A549 (cell line): Measurements from ENCODE around the gene SLC6A20.

ENCODE experiments used
- ESRRA ChIP-seq: fragments of 150-350 bp; IDR thresholded peaks from 2 replicates; pipeline ENCODE4 v1.6.1; 2014; ENCODE audit warnings: mild to moderate bottlenecking, low read length, borderline replicate concordance
- KDM1A ChIP-seq: fragments of 200-600 bp; sonication (generic); IDR thresholded peaks from 2 replicates; pipeline ENCODE4 v1.6.1; 2016; ENCODE audit warnings: low read depth, mild to moderate bottlenecking
- POLR2A ChIP-seq: IDR thresholded peaks from 2 replicates; pipeline ENCODE4 v1.6.1; 2012; ENCODE audit warnings: mild to moderate bottlenecking, low read length
- RAD21 ChIP-seq, 2 experiments: fragments of >200 bp in 1 of 2; sonication (Bioruptor Twin) in 1 of 2; formaldehyde crosslinking in 1 of 2; IDR thresholded peaks in 1 of 2; conservative IDR thresholded peaks in 1 of 2; 2 replicates in 1 of 2; 3 replicates in 1 of 2; pipeline ENCODE4 v1.6.1; 2012 to 2018; ENCODE audit warnings: inconsistent platforms in 1 of 2
- ZNF302 ChIP-seq: fragments of 250-450 bp; sonication (Bioruptor Pico); IDR thresholded peaks from 2 replicates; pipeline ENCODE4 v1.9.0; 2021; ENCODE audit warnings: inconsistent platforms, mild to moderate bottlenecking, moderate library complexity
- TF ChIP-seq, protein P1 (sequence below): fragments of 200-600 bp; sonication (generic); IDR thresholded peaks from 2 replicates; pipeline ENCODE4 v1.6.1; 2016; ENCODE audit warnings: antibody characterized with exemption, mild to moderate bottlenecking, moderate library complexity
- TF ChIP-seq, protein P2 (sequence below): fragments of >200 bp; sonication (Bioruptor Twin); formaldehyde crosslinking; IDR thresholded peaks from 3 replicates; pipeline ENCODE4 v1.5.1; 2016
- TF ChIP-seq, protein P3 (sequence below): fragments of 450-650 bp; IDR thresholded peaks from 2 replicates; pipeline ENCODE4 v1.6.1; 2014; ENCODE audit warnings: antibody characterized with exemption
- TF ChIP-seq, protein P4 (sequence below): fragments of 150-350 bp; IDR thresholded peaks from 2 replicates; pipeline ENCODE4 v1.6.1; 2014; ENCODE audit warnings: low read depth, mild to moderate bottlenecking, low read length

DNA sequence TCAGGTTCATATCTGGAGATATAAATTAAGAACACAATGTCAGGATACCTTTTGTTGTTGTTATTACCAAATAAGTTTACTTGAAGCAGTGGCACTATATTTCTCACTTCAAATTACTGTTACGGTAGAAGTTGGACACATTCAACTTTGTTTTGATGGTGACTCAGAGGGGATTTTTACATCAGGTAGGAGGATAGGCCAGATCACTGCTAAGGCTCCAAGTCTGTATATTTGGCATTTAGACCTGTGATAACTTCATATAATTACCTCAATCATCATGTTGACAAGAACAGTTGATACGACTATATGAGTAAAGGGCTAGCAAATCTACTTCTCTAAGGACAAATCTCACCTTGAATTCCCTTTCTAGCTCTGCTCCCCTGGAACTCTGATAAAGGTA lies 30.0 kb upstream of the SLC6A20 start:
- TF ChIP-seq, protein P1, sequence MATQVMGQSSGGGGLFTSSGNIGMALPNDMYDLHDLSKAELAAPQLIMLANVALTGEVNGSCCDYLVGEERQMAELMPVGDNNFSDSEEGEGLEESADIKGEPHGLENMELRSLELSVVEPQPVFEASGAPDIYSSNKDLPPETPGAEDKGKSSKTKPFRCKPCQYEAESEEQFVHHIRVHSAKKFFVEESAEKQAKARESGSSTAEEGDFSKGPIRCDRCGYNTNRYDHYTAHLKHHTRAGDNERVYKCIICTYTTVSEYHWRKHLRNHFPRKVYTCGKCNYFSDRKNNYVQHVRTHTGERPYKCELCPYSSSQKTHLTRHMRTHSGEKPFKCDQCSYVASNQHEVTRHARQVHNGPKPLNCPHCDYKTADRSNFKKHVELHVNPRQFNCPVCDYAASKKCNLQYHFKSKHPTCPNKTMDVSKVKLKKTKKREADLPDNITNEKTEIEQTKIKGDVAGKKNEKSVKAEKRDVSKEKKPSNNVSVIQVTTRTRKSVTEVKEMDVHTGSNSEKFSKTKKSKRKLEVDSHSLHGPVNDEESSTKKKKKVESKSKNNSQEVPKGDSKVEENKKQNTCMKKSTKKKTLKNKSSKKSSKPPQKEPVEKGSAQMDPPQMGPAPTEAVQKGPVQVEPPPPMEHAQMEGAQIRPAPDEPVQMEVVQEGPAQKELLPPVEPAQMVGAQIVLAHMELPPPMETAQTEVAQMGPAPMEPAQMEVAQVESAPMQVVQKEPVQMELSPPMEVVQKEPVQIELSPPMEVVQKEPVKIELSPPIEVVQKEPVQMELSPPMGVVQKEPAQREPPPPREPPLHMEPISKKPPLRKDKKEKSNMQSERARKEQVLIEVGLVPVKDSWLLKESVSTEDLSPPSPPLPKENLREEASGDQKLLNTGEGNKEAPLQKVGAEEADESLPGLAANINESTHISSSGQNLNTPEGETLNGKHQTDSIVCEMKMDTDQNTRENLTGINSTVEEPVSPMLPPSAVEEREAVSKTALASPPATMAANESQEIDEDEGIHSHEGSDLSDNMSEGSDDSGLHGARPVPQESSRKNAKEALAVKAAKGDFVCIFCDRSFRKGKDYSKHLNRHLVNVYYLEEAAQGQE = no peak
- TF ChIP-seq, protein P2, sequence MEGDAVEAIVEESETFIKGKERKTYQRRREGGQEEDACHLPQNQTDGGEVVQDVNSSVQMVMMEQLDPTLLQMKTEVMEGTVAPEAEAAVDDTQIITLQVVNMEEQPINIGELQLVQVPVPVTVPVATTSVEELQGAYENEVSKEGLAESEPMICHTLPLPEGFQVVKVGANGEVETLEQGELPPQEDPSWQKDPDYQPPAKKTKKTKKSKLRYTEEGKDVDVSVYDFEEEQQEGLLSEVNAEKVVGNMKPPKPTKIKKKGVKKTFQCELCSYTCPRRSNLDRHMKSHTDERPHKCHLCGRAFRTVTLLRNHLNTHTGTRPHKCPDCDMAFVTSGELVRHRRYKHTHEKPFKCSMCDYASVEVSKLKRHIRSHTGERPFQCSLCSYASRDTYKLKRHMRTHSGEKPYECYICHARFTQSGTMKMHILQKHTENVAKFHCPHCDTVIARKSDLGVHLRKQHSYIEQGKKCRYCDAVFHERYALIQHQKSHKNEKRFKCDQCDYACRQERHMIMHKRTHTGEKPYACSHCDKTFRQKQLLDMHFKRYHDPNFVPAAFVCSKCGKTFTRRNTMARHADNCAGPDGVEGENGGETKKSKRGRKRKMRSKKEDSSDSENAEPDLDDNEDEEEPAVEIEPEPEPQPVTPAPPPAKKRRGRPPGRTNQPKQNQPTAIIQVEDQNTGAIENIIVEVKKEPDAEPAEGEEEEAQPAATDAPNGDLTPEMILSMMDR = no peak
- TF ChIP-seq KDM1A (no peak), ESRRA (no peak), POLR2A (no peak), ZNF302 (CRISPR knock-in tag) (no peak), RAD21 (conservative IDR thresholded peaks at IDR 0.05 in 1 of 2, IDR thresholded peaks at IDR 0.05 in 1 of 2) (no peak)
- TF ChIP-seq, protein P3, sequence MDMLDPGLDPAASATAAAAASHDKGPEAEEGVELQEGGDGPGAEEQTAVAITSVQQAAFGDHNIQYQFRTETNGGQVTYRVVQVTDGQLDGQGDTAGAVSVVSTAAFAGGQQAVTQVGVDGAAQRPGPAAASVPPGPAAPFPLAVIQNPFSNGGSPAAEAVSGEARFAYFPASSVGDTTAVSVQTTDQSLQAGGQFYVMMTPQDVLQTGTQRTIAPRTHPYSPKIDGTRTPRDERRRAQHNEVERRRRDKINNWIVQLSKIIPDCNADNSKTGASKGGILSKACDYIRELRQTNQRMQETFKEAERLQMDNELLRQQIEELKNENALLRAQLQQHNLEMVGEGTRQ = no peak
- TF ChIP-seq, protein P4, sequence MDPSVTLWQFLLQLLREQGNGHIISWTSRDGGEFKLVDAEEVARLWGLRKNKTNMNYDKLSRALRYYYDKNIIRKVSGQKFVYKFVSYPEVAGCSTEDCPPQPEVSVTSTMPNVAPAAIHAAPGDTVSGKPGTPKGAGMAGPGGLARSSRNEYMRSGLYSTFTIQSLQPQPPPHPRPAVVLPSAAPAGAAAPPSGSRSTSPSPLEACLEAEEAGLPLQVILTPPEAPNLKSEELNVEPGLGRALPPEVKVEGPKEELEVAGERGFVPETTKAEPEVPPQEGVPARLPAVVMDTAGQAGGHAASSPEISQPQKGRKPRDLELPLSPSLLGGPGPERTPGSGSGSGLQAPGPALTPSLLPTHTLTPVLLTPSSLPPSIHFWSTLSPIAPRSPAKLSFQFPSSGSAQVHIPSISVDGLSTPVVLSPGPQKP = no peak
